Right lobe of liver (tissue), 6 donors: ENCODE data around the gene CPTP. TPM values are rescaled to one million over a fixed set of nuclear protein-coding genes. Genes with fewer than 3 reads are reported as not detected.

ENCODE experiments used
- ATAC-seq, 4 donors: fragments of 200-7000 bp; cut with Tn5 transposase; one replicate each; pipeline ENCODE4 v1.9.1; 2020; ENCODE audit warnings: mild to moderate bottlenecking in 4 of 4, moderate library complexity in 4 of 4
- DNase-seq, 3 donors: peaks; one replicate each; pipeline ENCODE4 v3.0.0-alpha.2; 2020
- H3K27ac ChIP-seq, 3 donors: fragments of 200-600 bp; one replicate each; pipeline ENCODE4 v1.8.0; 2022
- H3K27me3 ChIP-seq, 2 donors: fragments of 200-600 bp; one replicate each; pipeline ENCODE4 v1.8.0; 2022
- H3K36me3 ChIP-seq, 4 donors: fragments of 200-600 bp; sonication (generic) in 1 of 4; one replicate each; pipeline versions ENCODE4 v1.5.1 to v1.8.0; 2017 to 2022; ENCODE audit warnings: control low read depth in 1 of 4
- H3K4me1 ChIP-seq, 4 donors: fragments of 200-600 bp; sonication (generic) in 1 of 4; one replicate each; pipeline versions ENCODE4 v1.5.1 to v1.8.0; 2017 to 2022; ENCODE audit warnings: control low read depth in 1 of 4
- H3K4me3 ChIP-seq, 3 donors: fragments of 200-600 bp; one replicate each; pipeline ENCODE4 v1.8.0; 2022
- H3K9me3 ChIP-seq, 4 donors: fragments of 200-600 bp; sonication (generic) in 1 of 4; one replicate each; pipeline versions ENCODE4 v1.5.1 to v1.8.0; 2017 to 2022; ENCODE audit warnings: control low read depth in 1 of 4
- CTCF ChIP-seq, 4 donors: fragments of 200-600 bp in 3 of 4; fragments of 450-650 bp in 1 of 4; IDR thresholded peaks; one replicate each; pipeline versions ENCODE4 v1.5.1 to v1.8.0; 2016 to 2022; ENCODE audit warnings: antibody characterized with exemption in 4 of 4, mild to moderate bottlenecking in 2 of 4
- POLR2A ChIP-seq: fragments of 450-650 bp; IDR thresholded peaks from one replicate; pipeline ENCODE4 v1.6.1; 2017; ENCODE audit warnings: antibody characterized with exemption, mild to moderate bottlenecking
- WGBS: methylation state at CpG from one replicate; pipeline ENCODE4 v1.1.6; 2018; ENCODE audit warnings: low coverage, low lambda C conversion rate; ENCODE audit not compliant: insufficient coverage; ENCODE audit errors: missing lambda C conversion rate; 5-methylcytosine and 5-hydroxymethylcytosine counted together
- intact Hi-C, 2 donors: fragments of 100-400 bp; cut with DNase I; formaldehyde crosslinking; loops; one replicate each; pipeline versions ENCODE4 v1.11.2 to v1.14.1; 2022
- total RNA-seq, 6 experiments: library from RNA; depleted of rRNA in 2 of 6; stranded (reverse); fragments of >200 nt in 2 of 6; fragmentation: NEBNext Ultra II Directional in 3 of 6; extraction: Animal tissue kit (Norgen Biotek cat#: 25700) in 3 of 6; gene quantifications; one replicate each; pipeline versions ENCODE4 v1.1.0 to v1.2.4, GENCODE V29; 2016 to 2023
- donor health status: DM: no; HTN: yes; CAD: no.
- donor health status: DM: no; HTN: no; CAD: no.
- donor health status: DM: no; HTN: no; CAD: no.
- donor health status: DM: no; HTN: yes; CAD: no.
- donor health status: DM: no; HTN: yes; CAD: no.

The CPTP gene
- total RNA-seq, 6 experiments from 2014 or later: 26.9 to 57.7 (median 33.1) TPM

- WGBS: 6% methylated on average over 7 of the region's 66 CpGs
- H3K27me3 ChIP-seq: no peaks in the 10 kb centered on the region
- no peak for TF ChIP-seq POLR2A
- no peak for TF ChIP-seq CTCF (IDR thresholded peaks at IDR 0.05)
- peak overlapping the region; percentile 2 to 90 (median 82) for H3K27ac ChIP-seq
- no peaks in the 10 kb centered on the region for H3K9me3 ChIP-seq
- H3K36me3 ChIP-seq: peaks cover 0 to 30% (median 4%) of the 10 kb centered on the region in 4 donors
- intact Hi-C loops: no loop called here
- ATAC-seq (no peak), DNase-seq (peak in 1 of 3 donors; percentile 52)
- H3K4me1 ChIP-seq: peaks cover 0 to 35% (median 19%) of the 10 kb centered on the region in 4 donors
- H3K4me3 ChIP-seq: peak overlapping the region; percentile 66 to 92 (median 92)
Measured at GRCh38 chr1:1308756-1309250, 15.8 kb upstream of the CPTP start.

GRCh38 chr1:1309251-1310108, 15.1 kb upstream of the CPTP start:
- ATAC-seq (no peak), DNase-seq (peak in 1 of 3 donors; percentile 43)
- Histone ChIP-seq H3K27me3 (no peaks in the 10 kb centered on the region), H3K4me3 (peak overlapping the region; percentile 66 to 92 (median 92)), H3K36me3 (peaks cover 0 to 36% (median 10%) of the 10 kb centered on the region in 4 donors), H3K27ac (peak overlapping the region in 2 of 3 donors; percentile 82 to 90), H3K9me3 (no peaks in the 10 kb centered on the region), H3K4me1 (peaks cover 0 to 35% (median 19%) of the 10 kb centered on the region in 4 donors)
- intact Hi-C loops: no loop called here
- no peak for TF ChIP-seq POLR2A
- TF ChIP-seq CTCF (IDR thresholded peaks at IDR 0.05): no peak
- WGBS: 67% methylated on average over 7 of the region's 57 CpGs

- Histone ChIP-seq H3K27ac (no peak overlapping the region), H3K27me3 (no peaks in the 10 kb centered on the region), H3K9me3 (no peaks in the 10 kb centered on the region), H3K36me3 (peaks cover 0 to 42% (median 10%) of the 10 kb centered on the region in 4 donors), H3K4me3 (no peak overlapping the region), H3K4me1 (peaks cover 0 to 31% (median 17%) of the 10 kb centered on the region in 4 donors)
- DNase-seq: no peak
- no CpG with 5 or more reads among the region's 3 CpGs for WGBS
- intact Hi-C loops: no loop called here
- TF ChIP-seq POLR2A (no peak), CTCF (IDR thresholded peaks at IDR 0.05) (no peak)
- no peak for ATAC-seq
Measured at GRCh38 chr1:1310109-1310385, 14.6 kb upstream of the CPTP start.

GRCh38 chr1:1310476-1311053, 14.0 kb upstream of the CPTP start:
- H3K27ac ChIP-seq: no peak overlapping the region
- H3K27me3 ChIP-seq: no peaks in the 10 kb centered on the region
- H3K36me3 ChIP-seq: peaks cover 0 to 44% (median 10%) of the 10 kb centered on the region in 4 donors
- H3K4me1 ChIP-seq: peaks cover 0 to 26% (median 14%) of the 10 kb centered on the region in 4 donors
- 40% methylated on average over 2 of the region's 21 CpGs for WGBS
- TF ChIP-seq CTCF (IDR thresholded peaks at IDR 0.05): no peak
- TF ChIP-seq POLR2A: no peak
- intact Hi-C loops: no loop called here
- no peak overlapping the region for H3K4me3 ChIP-seq
- no peaks in the 10 kb centered on the region for H3K9me3 ChIP-seq
- DNase-seq: no peak
- ATAC-seq: no peak
